GM18870 (cell line): ENCODE measurements around the gene YIPF4.
"Not testable (repeated sequence)": the region's sequence is repeated elsewhere in the genome, so short reads cannot be mapped to it uniquely, and the experiment has no call there.

Experiments used
- ATAC-seq: cut with Tn5 transposase; IDR thresholded peaks from one replicate; pipeline ENCODE4 v1.9.1; 2021; ENCODE audit warnings: moderate library complexity; ENCODE audit not compliant: unreplicated experiment

Gene YIPF4

DNA sequence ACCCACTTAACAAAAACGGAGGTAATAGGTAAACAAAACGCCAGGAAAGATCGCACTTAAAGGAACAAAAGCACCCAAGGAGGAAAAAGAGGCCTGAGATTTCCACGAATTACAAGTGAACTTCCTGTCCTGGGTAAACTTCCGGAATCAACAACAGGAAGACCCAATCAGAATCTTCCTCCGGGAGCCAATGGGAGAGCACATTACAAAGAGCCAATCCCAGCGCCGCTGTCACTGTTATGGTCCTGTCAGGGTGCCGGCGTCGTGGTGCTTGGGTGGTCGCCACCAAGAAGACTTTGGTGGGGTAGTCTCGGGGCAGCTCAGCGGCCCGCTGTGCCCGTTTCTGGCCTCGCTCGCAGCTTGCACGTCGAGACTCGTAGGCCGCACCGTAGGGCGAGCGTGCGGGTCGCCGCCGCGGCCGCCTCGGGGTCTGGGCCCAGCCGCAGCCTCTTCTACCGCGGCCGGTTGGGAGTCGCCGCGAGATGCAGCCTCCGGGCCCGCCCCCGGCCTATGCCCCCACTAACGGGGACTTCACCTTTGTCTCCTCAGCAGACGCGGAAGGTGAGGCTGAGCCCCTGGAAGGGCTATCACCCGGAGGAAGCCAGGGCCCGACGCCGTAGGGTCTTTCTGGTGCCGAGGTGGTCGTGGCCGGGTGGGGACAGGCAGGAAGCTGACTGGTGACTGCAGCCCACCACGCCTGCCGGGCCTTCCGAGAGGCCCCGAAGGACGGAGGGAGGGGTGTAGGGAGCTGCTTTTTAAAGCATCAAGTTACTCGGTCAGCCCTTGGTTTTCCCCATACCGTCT is at the start of gene YIPF4:
YIPF4 (plus strand) TSS at position 231 of the 804 bp plus-strand sequence; CDS start at position 483, 252 bp downstream.
- ATAC-seq, result peak; percentile 99

DNA sequence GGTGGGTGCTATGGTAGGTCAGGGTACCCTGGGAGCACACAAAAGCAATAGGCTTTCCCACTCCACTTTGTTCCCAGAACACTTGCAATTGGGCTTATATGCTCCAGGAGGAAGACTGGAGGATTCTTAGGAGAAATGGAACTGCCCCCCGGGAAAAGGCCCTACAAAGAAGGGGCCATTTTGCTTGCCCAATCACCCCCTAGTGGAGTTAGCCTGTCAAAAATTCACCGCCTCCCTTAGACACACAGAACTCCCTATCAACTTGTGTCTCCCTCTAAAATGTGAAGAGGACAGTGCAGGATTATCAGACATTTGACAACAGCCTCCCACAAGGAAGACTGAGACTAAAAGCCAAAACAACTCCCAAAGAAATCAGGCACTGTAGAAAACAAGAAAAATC is 49.5 kb upstream of the YIPF4 start:
- no peak for ATAC-seq

DNA sequence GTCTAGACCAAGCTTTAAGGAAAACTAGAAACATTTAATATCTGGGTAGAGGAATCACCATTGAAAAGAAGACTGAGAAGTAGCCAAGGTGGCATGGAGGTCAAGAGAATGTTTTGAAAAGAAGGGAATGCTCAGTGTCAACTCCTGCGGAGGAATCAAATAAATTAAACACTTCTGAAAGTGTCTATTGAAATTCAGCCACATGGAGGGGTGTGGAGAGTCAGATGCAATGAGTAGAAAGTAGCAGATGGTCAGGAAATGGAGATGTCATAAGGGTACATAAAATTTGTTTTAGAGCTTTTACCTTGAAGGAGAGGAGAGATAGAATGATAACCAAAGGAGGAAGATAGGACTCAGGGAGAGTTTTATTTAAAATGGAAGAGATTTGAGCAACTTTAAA is 48.1 kb upstream of the YIPF4 start:
- no peak for ATAC-seq

DNA sequence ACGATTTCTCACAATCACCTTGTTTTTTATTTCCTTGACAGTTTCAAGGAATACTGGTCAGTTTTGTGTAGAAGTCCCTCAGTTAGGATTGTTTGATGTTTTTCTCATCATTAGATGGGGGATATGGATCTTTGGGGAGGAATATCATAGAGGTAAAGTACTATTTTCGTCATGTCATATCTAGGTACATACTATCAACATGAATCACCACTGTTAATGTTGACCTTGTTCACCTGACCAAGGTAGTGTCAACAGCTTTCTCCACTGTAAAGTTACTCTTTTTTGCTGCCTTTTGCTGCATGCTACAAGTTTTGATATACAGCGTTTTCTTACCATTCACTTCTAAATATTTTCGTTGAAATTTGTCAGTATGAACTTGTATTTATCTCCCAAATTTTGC is 45.7 kb upstream of the YIPF4 start:
- ATAC-seq, result no peak

DNA sequence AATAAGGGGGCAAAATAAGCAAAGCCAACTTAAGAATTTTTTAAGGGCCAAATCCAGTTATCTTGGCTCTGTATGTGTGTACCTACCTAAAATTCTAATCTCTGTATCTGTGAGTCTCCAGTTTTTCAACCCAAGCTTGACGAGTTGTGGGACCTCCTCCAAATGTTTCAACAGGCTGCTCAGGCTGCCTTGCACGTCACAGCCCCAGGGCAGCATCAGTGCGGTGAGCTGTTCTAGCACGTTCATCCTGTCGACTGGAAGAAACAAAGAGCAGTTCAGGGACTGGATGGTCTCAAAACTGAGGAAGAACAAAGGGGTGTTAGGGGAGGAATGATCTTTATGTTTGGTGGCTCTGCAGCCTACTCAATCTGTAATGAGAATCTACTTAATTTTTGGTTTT is 42.4 kb upstream of the YIPF4 start:
- no peak for ATAC-seq

DNA sequence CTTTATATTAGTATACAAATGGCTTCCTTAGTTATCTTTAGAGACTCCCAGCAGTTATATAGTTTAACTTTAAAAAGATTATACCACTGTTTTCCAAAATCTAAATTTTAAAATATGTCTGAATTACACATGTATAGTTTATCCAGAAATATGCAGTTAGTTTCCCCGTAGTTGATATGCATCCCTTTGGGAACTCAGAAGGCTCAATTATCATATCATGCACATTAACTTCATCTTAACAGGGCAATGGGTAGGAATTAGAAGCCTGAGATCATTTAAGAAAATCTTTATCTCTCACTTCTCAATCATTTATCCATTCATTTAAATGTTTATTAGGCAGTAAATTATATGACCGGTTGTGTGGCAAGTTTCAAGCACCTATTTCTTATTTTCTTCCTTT is 40.2 kb upstream of the YIPF4 start:
- no peak for ATAC-seq

DNA sequence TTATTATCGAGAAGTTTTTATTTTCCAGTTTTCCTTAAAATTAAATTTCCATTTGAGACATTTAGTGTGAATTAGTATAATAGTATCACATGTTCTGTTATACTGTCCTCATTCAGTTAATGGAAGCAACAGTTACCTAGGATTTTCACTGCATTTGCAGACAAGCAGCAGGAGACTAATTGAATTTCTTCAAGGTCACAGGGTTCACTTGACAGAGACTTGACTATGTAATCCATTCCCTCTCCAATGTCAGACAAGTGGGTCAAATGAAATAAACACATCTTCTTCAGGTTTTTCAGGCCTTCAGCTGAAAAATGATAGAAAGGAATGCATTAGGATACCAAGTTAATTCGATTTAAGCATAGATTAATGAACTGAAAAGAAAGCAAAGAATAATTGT is 39.7 kb upstream of the YIPF4 start:
- ATAC-seq, result no peak

DNA sequence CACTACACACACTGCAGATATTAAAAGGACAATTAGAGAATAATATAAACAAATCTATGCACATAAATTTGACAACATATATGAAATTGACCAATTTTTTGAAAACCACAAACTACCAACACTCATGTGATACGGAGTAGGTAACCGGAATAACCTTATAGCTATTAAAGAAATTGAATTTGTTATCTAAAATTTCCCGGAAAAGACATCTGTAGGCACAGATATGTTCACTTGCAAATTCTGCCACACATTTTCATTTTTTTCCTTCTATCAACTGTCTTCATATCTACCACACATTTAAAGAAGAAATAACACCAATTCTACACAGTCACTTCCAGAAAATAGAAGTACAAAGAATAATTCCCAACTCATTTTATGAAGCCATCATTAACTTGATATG is 35.4 kb upstream of the YIPF4 start:
- no peak for ATAC-seq

DNA sequence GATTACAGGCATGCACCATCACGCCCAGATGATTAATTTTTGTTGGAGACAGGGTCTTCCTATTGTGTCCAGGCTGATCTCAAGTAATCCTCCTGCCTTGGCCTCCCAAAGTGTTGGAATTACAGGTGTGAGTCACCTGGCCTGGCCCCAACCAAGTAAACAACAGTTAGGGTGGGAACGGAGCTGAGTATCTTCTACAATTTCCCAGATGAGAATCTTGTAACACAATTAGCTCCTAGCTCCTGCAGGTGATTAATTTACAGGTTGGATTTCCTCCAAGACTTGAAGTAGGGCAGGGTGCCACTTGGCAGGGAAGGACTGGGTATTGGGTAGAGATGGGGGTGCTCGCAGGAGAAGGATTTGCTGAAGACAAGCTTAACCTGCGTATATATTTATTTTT is 30.8 kb upstream of the YIPF4 start:
- ATAC-seq, result no peak

DNA sequence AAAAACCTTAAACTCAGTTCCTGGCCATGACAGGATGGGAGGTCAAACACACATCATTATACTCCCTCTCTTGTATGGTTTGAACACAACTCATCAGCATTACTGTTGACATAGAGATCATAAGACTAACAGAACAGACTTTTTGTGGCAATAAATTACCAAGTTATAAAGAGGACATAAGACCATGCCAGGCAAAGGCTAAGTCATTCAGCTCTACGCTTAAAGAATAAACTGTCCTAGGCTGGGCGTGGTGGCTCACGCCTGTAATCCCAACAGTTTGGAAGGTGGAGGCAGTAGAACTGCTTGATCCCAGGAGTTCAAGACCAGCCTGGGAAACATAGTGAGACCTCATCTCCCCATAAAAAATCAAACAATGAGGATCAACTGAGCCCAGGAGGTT is 29.4 kb upstream of the YIPF4 start:
- no peak for ATAC-seq

DNA sequence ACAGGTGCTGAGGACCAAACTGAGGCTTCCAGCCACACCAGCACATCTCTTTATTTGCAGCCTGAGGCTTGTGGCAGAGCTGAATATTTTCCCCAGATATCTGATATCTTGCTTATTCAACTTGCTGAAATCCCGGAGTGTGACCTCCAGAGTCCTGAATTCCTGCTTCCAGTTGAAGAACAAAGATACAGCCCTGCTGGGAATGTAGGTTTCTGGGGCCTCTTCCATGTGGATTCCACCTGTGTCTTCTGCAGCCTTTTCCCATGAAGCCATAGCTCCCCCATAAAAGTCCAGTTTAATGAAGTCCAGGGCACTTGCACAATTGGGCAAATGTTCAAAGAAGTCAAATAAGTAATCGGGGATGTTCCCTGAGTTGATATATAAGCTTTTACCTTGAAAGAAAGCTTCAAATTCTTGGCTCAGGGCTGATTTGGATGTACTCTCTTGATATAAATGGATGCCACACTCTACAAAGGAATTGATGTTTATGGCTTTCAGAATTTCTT is 27.9 kb upstream of the YIPF4 start:
- ATAC-seq, result no peak

DNA sequence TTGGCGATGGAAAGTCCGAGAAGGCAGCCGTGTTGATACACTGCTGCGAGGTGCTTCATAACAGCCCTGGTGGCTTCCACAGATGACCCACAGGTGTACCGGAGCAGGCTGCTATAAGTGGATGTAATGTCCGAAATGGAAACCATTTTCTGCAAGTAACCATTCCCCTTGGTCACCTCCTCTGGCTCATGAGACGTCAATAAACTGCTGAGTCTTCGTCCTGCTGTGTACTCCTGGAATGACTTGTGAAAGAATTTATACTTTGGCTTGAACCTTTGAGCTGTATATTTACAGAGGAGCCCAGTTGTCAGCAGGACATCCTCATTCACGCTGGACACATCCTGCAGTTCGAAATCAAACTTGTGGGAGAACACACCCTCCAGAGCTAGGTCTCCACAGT is 27.4 kb upstream of the YIPF4 start:
- no peak for ATAC-seq

DNA sequence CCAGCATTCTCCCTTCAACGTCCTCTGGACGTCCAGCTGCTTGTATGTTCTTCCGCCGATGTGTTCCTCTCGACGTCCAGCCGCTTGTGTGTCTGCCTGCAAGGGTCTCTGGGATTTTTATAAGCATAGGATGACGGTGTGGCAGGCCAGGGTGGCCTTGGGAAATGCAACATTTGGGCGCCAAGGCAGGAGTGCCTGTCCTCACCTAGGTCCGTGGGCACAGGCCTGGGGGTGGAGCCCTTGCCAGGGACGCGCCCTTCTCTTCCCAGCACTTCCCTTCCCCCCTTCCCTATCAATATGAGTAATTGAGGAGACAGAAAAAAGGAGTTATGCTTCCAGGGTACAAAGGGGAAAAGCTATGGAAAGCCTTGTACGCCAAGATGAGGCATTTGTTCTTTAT is 19.5 kb upstream of the YIPF4 start:
- ATAC-seq, result no peak

DNA sequence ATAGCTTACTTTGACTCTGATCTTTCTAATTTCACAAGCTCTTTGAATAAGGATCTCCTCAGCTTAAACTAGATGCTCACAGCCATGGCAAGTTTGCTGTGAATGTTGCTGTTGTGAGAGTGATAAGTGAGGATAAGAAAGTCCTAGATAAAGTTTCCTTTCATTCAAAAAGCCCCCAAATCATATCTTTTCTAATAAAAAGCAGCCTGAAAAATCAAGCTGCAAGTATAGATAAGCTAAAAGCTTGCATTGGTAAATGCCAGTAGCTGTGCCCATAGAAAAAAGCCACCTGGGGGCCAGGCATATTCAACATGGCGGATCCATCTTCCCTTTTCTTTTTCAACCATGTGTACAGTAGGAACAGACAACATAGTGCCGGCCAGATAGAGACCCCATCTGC is 17.3 kb upstream of the YIPF4 start:
- ATAC-seq, result no peak

DNA sequence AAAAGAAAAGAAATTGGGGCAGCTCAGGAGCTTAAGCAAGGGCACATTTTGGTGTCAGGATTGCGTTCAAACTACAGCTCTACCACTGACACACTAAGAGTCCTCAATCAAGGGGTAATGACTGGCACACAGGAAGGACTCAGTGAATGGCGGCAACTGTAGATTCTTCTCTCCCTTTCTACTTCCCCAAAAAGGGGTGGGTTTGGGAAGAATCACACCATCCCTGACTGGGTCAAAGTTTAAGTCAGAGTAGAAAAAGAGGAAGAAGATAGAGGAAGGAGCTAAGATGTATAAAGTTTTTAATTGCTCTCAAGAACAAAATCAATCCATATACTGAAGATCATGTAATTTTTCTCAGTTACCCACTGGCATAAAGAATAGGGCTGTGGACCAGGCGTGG is 15.6 kb upstream of the YIPF4 start:
- ATAC-seq, result no peak

DNA sequence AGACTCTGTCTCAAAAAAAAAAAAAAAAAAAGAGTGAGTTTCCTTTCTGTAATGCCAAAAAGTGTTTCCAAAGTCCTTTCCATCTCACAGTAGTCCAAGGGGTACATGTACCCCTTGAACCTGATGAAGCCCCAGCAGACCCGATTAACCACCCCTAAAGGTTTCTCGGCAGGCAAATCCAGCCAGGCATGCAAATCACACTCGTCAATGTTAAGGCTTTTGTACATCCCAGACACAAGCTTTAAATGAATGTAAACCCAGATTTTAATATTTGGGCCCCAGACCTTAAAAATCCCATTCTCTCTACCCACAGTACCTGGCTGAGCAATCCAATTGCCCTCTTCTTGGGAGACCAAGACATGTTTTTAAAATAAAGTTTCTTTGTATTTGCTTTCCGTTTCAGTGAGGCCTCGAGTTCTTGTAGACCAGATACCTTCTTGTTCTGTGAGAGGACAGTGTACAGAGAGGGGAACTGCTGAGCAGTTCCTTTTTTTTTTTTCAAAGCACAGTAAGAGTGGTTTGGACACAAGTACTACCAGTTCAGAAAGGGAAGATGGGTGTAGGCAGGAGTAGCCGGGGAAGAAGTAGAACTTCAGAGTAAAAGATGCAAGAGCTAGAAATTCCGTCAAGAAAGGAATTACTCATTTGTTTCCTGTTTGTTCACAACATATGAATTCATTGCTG is 13.1 kb upstream of the YIPF4 start, which contains the start of gene NLRC4:
NLRC4 (minus strand) TSS at position 465 of the 684 bp plus-strand sequence. CDS start 8,111 bp downstream, outside the sequence.
- ATAC-seq, result peak; percentile 86

DNA sequence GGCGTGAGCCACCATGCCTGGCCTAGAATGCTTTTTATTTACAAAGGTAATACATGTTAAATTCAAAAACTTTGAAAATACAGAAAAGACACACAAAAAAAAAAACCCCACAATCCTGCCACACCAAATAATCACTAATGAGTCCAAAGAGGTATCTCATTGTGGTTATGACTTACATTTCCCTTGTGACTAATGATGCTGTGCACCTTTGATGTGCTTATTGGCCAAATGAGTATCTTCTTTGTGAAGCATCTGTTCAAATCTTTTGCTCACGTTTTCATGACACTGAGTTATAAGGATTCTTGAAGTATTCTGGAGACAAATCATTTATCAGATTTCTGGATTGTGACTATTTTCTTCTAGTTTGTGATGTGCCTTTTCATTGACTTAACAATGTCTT is 6.6 kb upstream of the YIPF4 start:
- no peak for ATAC-seq

DNA sequence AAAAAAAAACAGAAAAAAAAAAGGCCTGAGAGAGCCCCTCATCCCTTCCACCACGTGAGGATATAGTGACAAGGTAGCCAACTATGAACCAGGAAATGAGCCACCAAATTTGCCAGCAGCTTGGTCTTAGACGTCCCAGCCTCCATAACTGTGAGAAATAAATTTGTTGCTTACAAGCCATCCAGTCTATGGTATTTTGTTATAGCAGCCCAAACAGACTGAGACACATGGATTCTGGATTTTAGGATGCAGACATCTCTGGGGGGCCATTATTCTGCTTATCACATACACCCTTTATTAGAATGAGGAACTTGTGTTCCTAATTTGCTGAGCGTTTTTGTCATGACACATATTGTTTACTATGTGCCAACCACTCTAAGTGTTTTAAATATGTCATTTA is 5.4 kb upstream of the YIPF4 start:
- ATAC-seq, result no peak

DNA sequence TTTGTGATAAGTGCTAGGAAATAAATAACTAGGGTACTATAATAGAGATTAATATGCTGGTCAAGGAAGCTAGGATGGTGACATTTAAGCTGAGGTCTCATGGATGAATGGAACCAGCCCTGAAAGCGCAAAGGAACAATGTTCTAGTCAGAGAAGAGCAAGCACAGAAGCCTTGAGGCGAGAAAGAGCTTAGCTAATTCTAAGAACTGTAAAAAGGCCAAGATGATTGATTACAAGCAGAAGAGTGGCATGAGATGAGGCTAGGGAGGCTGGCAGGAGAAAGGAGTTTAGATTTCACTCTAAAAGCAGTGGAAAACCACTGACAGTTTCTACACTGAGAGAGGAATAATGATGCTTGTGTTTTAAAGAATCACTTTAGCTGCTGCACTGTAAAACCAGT is 3.4 kb upstream of the YIPF4 start:
- ATAC-seq, result no peak

DNA sequence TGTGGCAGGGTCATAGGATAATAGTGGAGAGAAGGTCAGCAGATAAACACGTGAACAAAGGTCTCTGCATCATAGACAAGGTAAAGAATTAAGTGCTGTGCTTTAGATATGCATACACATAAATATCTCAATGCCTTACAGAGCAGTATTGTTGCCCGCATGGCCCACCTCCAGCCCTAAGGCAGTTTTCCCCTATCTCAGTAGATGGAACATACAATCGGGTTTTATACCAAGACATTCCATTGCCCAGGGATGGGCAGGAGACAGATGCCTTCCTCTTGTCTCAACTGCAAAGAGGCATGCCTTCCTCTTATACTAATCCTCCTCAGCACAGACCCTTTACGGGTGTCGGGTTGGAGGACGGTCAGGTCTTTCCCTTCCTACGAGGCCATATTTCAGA is 1.9 kb upstream of the YIPF4 start:
- ATAC-seq, result not testable (repeated sequence)

DNA sequence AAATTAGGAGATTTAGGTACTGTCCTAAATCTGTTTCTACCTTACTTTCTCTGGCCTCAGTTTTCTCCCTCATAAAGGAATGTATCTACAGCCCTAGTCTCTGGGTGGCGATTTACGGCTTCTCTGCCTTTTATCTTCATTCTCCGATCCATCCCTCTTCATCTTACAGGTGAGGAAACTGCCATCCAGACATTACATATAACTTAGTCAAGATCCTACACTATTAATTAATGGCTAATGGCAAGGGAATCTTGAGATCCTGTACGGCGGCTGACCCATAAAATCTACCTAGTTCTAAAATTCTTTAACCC is 386 bp upstream of the YIPF4 start:
- no peak for ATAC-seq

DNA sequence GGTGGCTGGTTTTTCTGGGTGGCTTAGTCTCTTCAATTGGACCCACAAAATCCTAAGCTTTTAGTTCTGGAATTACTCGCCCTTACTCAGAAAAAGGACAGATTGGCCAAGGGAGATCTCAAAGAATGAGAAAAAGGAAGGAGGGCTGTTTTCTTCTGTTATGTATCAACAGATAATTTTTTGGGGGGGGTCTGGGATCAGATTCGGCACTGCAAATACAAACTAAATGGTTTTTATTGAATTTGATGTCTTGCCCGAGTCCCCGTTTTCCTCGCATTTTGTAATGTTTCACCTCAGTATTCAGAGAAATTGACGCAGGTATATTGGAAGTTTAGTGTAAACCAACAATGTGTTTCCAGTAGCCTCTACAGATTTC is 762 bp downstream of the YIPF4 start:
- no peak for ATAC-seq

DNA sequence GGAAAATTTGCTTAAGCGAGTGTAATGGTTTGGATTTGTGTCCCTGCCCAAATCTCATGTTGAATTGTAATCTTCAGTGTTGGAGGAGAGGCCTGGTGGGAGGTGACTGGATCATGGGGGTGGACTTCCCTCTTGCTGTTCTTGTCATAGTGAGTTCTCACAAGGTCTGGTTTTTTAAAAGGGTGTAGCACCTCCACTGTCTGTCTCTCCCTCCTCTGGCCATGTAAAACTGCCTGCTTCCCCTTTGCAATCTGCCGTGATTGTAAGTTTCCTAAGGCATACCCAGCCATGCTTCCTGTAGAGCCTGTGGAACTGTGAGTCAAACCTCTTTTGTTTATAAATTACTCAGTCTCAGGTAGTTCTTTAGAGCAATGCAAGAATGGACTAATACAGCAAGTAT is 6.6 kb downstream of the YIPF4 start:
- no peak for ATAC-seq
